GM12878 (cell line): ENCODE measurements around the gene GSS. TPM values are rescaled to one million over a fixed set of nuclear protein-coding genes. Genes with fewer than 3 reads are reported as not detected.

Experiments
- ATAC-seq: fragments of 200-7000 bp; cut with Tn5 transposase; 3 replicates; pipeline ENCODE4 v1.9.1; 2020; ENCODE audit warnings: mild to moderate bottlenecking, moderate library complexity
- BruUV-seq: library from RNA; stranded (reverse); fragments of 400-500 nt; replicated peaks from 2 replicates; lab custom pipeline; 2021; lab: Mats Ljungman, UMichigan
- CTCF ChIA-PET: fragments of 300-600 bp; sonication (Branson Sonifier 250); formaldehyde crosslinking; extraction: SDS; loops from one replicate; lab custom pipeline; 2021; ENCODE audit warnings: inconsistent platforms; lab: Yijun Ruan, JAX
- POLR2A ChIA-PET: fragments of 350-600 bp; formaldehyde crosslinking; extraction: SDS; loops from one replicate; lab custom pipeline; 2021; ENCODE audit warnings: inconsistent platforms; lab: Charles Lee
- RAD21 ChIA-PET: fragments of 300-600 bp; sonication (Branson Sonifier 250); formaldehyde crosslinking; loops from one replicate; lab custom pipeline; 2023; ENCODE audit warnings: antibody characterized with exemption; ENCODE audit not compliant: unreplicated experiment; lab: Charles Lee
- SMC1A ChIA-PET: fragments of 300-600 bp; sonication (Branson Sonifier 250); formaldehyde crosslinking; loops from one replicate; lab custom pipeline; 2023; ENCODE audit not compliant: unreplicated experiment, uncharacterized antibody; lab: Charles Lee
- DNase-seq: peaks from one replicate; pipeline ENCODE4 v3.0.0-alpha.2; 2011; ENCODE audit warnings: low read depth, low spot score
- FAIRE-seq: peaks from 3 replicates; lab custom pipeline; 2011; peaks lifted over from hg19 to GRCh38; lab: Jason Lieb, UNC
- H2AFZ ChIP-seq: 2 replicates; pipeline ENCODE4 v1.6.0; 2011; ENCODE audit warnings: low read depth, low read length, control low read depth; ENCODE audit not compliant: control insufficient read depth
- H3K27ac ChIP-seq: 2 replicates; pipeline ENCODE4 v1.5.1; 2011; ENCODE audit warnings: control low read depth; ENCODE audit not compliant: control insufficient read depth, insufficient read depth
- H3K27me3 ChIP-seq, 2 experiments: replicated peaks in 1 of 2; 2 replicates each; pipeline versions ENCODE4 v1.6.0 to v1.6.1; 2011; ENCODE audit warnings: low read length in 1 of 2; ENCODE audit not compliant: control insufficient read depth in 2 of 2, insufficient read depth in 2 of 2
- H3K36me3 ChIP-seq, 2 experiments: 2 replicates each; pipeline ENCODE4 v1.5.1; 2011; ENCODE audit warnings: low read length in 1 of 2; ENCODE audit not compliant: control insufficient read depth in 2 of 2, insufficient read depth in 2 of 2
- H3K4me1 ChIP-seq: 2 replicates; pipeline ENCODE4 v1.6.1; 2011; ENCODE audit warnings: mild to moderate bottlenecking, low read length, moderate library complexity, mixed read lengths; ENCODE audit not compliant: control insufficient read depth, insufficient read depth
- H3K4me2 ChIP-seq: 2 replicates; pipeline ENCODE4 v1.6.0; 2011; ENCODE audit warnings: control low read depth; ENCODE audit not compliant: control insufficient read depth, insufficient read depth
- H3K4me3 ChIP-seq: fragments of 200-600 bp; sonication (generic); 2 replicates; pipeline ENCODE4 v1.5.1; 2016
- H3K79me2 ChIP-seq: 2 replicates; pipeline ENCODE4 v1.6.0; 2011; ENCODE audit warnings: low read length; ENCODE audit not compliant: control insufficient read depth, insufficient read depth
- H3K9ac ChIP-seq: 2 replicates; pipeline ENCODE4 v1.8.0; 2011; ENCODE audit warnings: low read length, control low read depth, mixed read lengths; ENCODE audit not compliant: control insufficient read depth, insufficient read depth
- H3K9me3 ChIP-seq: replicated peaks from 3 replicates; pipeline ENCODE4 v1.5.1; 2011; ENCODE audit warnings: mild to moderate bottlenecking, low read length; ENCODE audit not compliant: control insufficient read depth, insufficient read depth
- H4K20me1 ChIP-seq: 2 replicates; pipeline ENCODE4 v1.6.0; 2011; ENCODE audit not compliant: control insufficient read depth, insufficient read depth
- ASH2L ChIP-seq: fragments of 300-600, 200-600 bp; sonication (generic); IDR thresholded peaks from 2 replicates; pipeline ENCODE4 v1.6.1; 2017; ENCODE audit warnings: low read depth, mild to moderate bottlenecking, borderline replicate concordance
- BRCA1 ChIP-seq: IDR thresholded peaks from 2 replicates; pipeline ENCODE4 v1.6.1; 2011; ENCODE audit warnings: low read depth, low read length, improper control_type of control experiment
- CBX5 ChIP-seq: sonication (generic); IDR thresholded peaks from 2 replicates; pipeline ENCODE4 v1.6.1; 2016; ENCODE audit warnings: low read depth, moderate library complexity, mild to moderate bottlenecking, inconsistent platforms
- SPI1 ChIP-seq: IDR thresholded peaks from 2 replicates; pipeline ENCODE4 v1.6.1; 2011; ENCODE audit warnings: low read depth, mild to moderate bottlenecking, low read length, moderate library complexity, borderline replicate concordance; ENCODE audit not compliant: insufficient read depth
- SREBF2 ChIP-seq: IDR thresholded peaks from 2 replicates; pipeline ENCODE4 v1.6.1; 2012; ENCODE audit warnings: mild to moderate bottlenecking, low read length
- SRF ChIP-seq, 2 experiments: IDR thresholded peaks; 2 replicates each; pipeline ENCODE4 v1.6.1; 2011; ENCODE audit warnings: low read depth in 2 of 2, low read length in 2 of 2, mild to moderate bottlenecking in 1 of 2, moderate library complexity in 1 of 2
- TARDBP ChIP-seq: IDR thresholded peaks from 2 replicates; pipeline ENCODE4 v1.6.1; 2016; ENCODE audit warnings: borderline replicate concordance
- ZSCAN29 ChIP-seq: fragments of 450-650 bp; IDR thresholded peaks from 2 replicates; pipeline ENCODE4 v1.6.1; 2017; ENCODE audit warnings: mild to moderate bottlenecking, moderate library complexity
- WGBS: methylation state at CpG from one replicate; pipeline ENCODE4 v1.1.6; 2016; ENCODE audit warnings: low lambda C conversion rate; ENCODE audit not compliant: insufficient replicate concordance, insufficient coverage; ENCODE audit errors: missing lambda C conversion rate; 5-methylcytosine and 5-hydroxymethylcytosine counted together
- in situ Hi-C: fragments of 300-500 bp; cut with MboI; formaldehyde crosslinking; loops from 9 replicates; pipeline ENCODE4 v1.14.3; 2018; ENCODE audit warnings: mixed read lengths
- intact Hi-C: fragments of 100-400 bp; cut with micrococcal nuclease; formaldehyde crosslinking; loops from one replicate; pipeline ENCODE4 v1.14.2; 2022; ENCODE audit not compliant: unreplicated experiment
- polyA plus RNA-seq, 11 experiments: library from polyadenylated mRNA; depleted of rRNA in 4 of 11; unstranded in 6 of 11; stranded (reverse) in 5 of 11; fragments of >200 nt; fragmentation: Nextera tagmentation in 4 of 11; fragmentation: Illumina TruSeq in 1 of 11; extraction: Ambion mirVana in 4 of 11; extraction: Trizol in 1 of 11; gene quantifications; 1 replicate in 1 of 11; 2 replicates in 10 of 11; pipeline versions ENCODE4 v1.2.1 to v1.2.3, GENCODE V29; 2011 to 2016; ENCODE audit warnings: inconsistent platforms in 2 of 11, missing spikeins in 2 of 11, low read depth in 1 of 11
- total RNA-seq, 4 experiments: library from RNA; depleted of rRNA in 3 of 4; stranded (reverse); fragments of >200 nt in 3 of 4; fragmentation: Illumina TruSeq in 1 of 4; extraction: Trizol in 1 of 4; gene quantifications; 2 replicates each; pipeline versions ENCODE4 v1.2.1 to v1.2.3, GENCODE V29; 2013 to 2021
- TF ChIP-seq, protein P1 (sequence below): fragments of 450-650 bp; IDR thresholded peaks from 2 replicates; pipeline ENCODE4 v1.6.1; 2017; ENCODE audit warnings: mild to moderate bottlenecking, moderate library complexity
- TF ChIP-seq, protein P2 (sequence below): IDR thresholded peaks from 2 replicates; pipeline ENCODE4 v1.6.1; 2011; ENCODE audit warnings: borderline replicate concordance, low read depth, mild to moderate bottlenecking, moderate library complexity, low read length; ENCODE audit not compliant: insufficient read depth, poor library complexity, severe bottlenecking
- TF ChIP-seq, protein P3 (sequence below): fragments of 150-350 bp; IDR thresholded peaks from 2 replicates; pipeline ENCODE4 v1.6.1; 2014; ENCODE audit warnings: mild to moderate bottlenecking, low read depth, low read length

The GSS gene
- total and polyA plus RNA-seq, 10 of the 15 experiments (the other 5 are each of a cell fraction or from before 2014, with no cell fraction given): 12.7 to 120 (median 67.4) TPM

DNA sequence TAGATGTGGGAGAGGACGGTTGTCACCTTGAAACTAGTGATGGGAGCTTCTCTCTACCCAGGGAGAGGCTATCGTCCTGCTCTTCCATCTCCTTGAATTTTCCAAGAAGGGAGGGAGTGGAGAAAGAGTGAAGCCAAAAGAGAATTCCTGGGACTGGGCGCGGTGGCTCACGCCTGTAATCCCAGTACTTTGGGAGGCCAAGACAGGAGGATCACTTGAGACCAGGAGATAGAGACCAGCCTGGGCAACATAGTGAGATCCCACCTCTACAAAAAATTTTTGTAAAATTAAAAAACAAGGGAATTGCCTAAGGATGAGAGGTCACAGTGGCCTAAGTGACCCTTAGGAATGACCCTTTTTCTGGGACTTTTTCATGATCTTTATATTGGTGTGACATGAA is 8.9 kb upstream of the GSS start:
- no peaks in the 10 kb centered on the region for H4K20me1 ChIP-seq
- POLR2A ChIA-PET: no interaction called here
- TF ChIP-seq, protein P1, sequence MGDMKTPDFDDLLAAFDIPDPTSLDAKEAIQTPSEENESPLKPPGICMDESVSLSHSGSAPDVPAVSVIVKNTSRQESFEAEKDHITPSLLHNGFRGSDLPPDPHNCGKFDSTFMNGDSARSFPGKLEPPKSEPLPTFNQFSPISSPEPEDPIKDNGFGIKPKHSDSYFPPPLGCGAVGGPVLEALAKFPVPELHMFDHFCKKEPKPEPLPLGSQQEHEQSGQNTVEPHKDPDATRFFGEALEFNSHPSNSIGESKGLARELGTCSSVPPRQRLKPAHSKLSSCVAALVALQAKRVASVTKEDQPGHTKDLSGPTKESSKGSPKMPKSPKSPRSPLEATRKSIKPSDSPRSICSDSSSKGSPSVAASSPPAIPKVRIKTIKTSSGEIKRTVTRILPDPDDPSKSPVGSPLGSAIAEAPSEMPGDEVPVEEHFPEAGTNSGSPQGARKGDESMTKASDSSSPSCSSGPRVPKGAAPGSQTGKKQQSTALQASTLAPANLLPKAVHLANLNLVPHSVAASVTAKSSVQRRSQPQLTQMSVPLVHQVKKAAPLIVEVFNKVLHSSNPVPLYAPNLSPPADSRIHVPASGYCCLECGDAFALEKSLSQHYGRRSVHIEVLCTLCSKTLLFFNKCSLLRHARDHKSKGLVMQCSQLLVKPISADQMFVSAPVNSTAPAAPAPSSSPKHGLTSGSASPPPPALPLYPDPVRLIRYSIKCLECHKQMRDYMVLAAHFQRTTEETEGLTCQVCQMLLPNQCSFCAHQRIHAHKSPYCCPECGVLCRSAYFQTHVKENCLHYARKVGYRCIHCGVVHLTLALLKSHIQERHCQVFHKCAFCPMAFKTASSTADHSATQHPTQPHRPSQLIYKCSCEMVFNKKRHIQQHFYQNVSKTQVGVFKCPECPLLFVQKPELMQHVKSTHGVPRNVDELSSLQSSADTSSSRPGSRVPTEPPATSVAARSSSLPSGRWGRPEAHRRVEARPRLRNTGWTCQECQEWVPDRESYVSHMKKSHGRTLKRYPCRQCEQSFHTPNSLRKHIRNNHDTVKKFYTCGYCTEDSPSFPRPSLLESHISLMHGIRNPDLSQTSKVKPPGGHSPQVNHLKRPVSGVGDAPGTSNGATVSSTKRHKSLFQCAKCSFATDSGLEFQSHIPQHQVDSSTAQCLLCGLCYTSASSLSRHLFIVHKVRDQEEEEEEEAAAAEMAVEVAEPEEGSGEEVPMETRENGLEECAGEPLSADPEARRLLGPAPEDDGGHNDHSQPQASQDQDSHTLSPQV: no peak
- TF ChIP-seq ASH2L: no peak
- no peak for TF ChIP-seq SRF (IDR thresholded peaks at IDR 0.05; ENCODE audit: low read depth in 2 of 2, low read length in 2 of 2)
- TF ChIP-seq, protein P2, sequence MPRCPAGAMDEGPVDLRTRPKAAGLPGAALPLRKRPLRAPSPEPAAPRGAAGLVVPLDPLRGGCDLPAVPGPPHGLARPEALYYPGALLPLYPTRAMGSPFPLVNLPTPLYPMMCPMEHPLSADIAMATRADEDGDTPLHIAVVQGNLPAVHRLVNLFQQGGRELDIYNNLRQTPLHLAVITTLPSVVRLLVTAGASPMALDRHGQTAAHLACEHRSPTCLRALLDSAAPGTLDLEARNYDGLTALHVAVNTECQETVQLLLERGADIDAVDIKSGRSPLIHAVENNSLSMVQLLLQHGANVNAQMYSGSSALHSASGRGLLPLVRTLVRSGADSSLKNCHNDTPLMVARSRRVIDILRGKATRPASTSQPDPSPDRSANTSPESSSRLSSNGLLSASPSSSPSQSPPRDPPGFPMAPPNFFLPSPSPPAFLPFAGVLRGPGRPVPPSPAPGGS: no peak
- no peak for TF ChIP-seq ZSCAN29
- no peak for TF ChIP-seq SREBF2
- TF ChIP-seq TARDBP: no peak
- TF ChIP-seq CBX5: no peak
- TF ChIP-seq SPI1: no peak
- TF ChIP-seq BRCA1: no peak
- TF ChIP-seq, protein P3, sequence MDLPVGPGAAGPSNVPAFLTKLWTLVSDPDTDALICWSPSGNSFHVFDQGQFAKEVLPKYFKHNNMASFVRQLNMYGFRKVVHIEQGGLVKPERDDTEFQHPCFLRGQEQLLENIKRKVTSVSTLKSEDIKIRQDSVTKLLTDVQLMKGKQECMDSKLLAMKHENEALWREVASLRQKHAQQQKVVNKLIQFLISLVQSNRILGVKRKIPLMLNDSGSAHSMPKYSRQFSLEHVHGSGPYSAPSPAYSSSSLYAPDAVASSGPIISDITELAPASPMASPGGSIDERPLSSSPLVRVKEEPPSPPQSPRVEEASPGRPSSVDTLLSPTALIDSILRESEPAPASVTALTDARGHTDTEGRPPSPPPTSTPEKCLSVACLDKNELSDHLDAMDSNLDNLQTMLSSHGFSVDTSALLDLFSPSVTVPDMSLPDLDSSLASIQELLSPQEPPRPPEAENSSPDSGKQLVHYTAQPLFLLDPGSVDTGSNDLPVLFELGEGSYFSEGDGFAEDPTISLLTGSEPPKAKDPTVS: no peak
- H3K27me3 ChIP-seq: no peaks in the 10 kb centered on the region
- H3K4me3 ChIP-seq: no peak overlapping the region
- H3K4me1 ChIP-seq: no peaks in the 10 kb centered on the region
- 56% methylated on average over 5 of the region's 5 CpGs for WGBS
- intact Hi-C loops (no loop called here), in situ Hi-C loops (no loop called here)
- no peak overlapping the region for H3K9ac ChIP-seq
- CTCF ChIA-PET: interaction anchor here (1.0 kb wide), 1 partner anchor 92 kb away, joined by 4 read pairs; the partner anchor contains the start of gene GGT7
- RAD21 ChIA-PET: interaction anchor here (1.0 kb wide), 1 partner anchor 132 kb away, joined by 3 read pairs; no protein-coding TSS in a partner anchor
- no peak for FAIRE-seq
- no peak overlapping the region for H3K4me2 ChIP-seq
- no peaks in the 10 kb centered on the region for H3K79me2 ChIP-seq
- SMC1A ChIA-PET: no interaction called here
- H2AFZ ChIP-seq: no peak overlapping the region
- ATAC-seq: no peak
- no peaks in the 10 kb centered on the region for H3K36me3 ChIP-seq
- H3K27ac ChIP-seq: no peak overlapping the region
- no TSS peak for BruUV-seq
- DNase-seq: no peak
- H3K9me3 ChIP-seq: no peaks in the 10 kb centered on the region
